Central memory CD8-positive, alpha-beta T cell (primary cell): ENCODE data around the gene PEX16.

ENCODE experiments used
- ATAC-seq: fragments of 150-1000 bp; cut with Tn5 transposase; replicated peaks from 2 replicates; pipeline ENCODE4 v1.10.0; 2022; ENCODE audit warnings: mild to moderate bottlenecking, moderate FRiP score, moderate number of reproducible peaks; ENCODE audit not compliant: poor library complexity, severe bottlenecking; ENCODE audit errors: extremely low read depth
- DNase-seq, 2 donors: peaks; one replicate each; pipeline ENCODE4 v3.0.0; 2021; ENCODE audit warnings: low spot score in 2 of 2
- H3K27ac Mint-ChIP-seq: one replicate; pipeline ENCODE4 v1.8.0; 2022; ENCODE audit warnings: low read depth, mild to moderate bottlenecking, moderate library complexity, mixed read lengths
- H3K27me3 Mint-ChIP-seq: one replicate; pipeline ENCODE4 v1.8.0; 2022; ENCODE audit warnings: mixed read lengths
- H3K36me3 Mint-ChIP-seq: one replicate; pipeline ENCODE4 v1.8.0; 2022; ENCODE audit warnings: mild to moderate bottlenecking, moderate library complexity, mixed read lengths; ENCODE audit not compliant: insufficient read depth
- H3K4me1 Mint-ChIP-seq: one replicate; pipeline ENCODE4 v1.8.0; 2022; ENCODE audit warnings: mixed read lengths
- H3K4me3 Mint-ChIP-seq: one replicate; pipeline ENCODE4 v1.8.0; 2022; ENCODE audit warnings: mild to moderate bottlenecking, moderate library complexity, mixed read lengths
- H3K9me3 Mint-ChIP-seq: one replicate; pipeline ENCODE4 v1.8.0; 2022; ENCODE audit warnings: mixed read lengths

The PEX16 gene

GRCh38 chr11:45937916-45938315 lies 20.2 kb upstream of the PEX16 start:
- ATAC-seq (no peak), DNase-seq (no peak)
- Mint-ChIP-seq H3K27me3 (no peaks in the 10 kb centered on the region), H3K36me3 (peaks cover 37% of the 10 kb centered on the region), H3K4me3 (no peak overlapping the region), H3K27ac (no peak overlapping the region), H3K4me1 (no peaks in the 10 kb centered on the region), H3K9me3 (no peaks in the 10 kb centered on the region)

GRCh38 chr11:45936511-45937054 lies 18.9 kb upstream of the PEX16 start:
- peaks cover 42% of the 10 kb centered on the region for H3K36me3 Mint-ChIP-seq
- H3K9me3 Mint-ChIP-seq: no peaks in the 10 kb centered on the region
- ATAC-seq (no peak), DNase-seq (no peak)
- H3K27me3 Mint-ChIP-seq: no peaks in the 10 kb centered on the region
- no peak overlapping the region for H3K4me3 Mint-ChIP-seq
- peaks cover 3% of the 10 kb centered on the region for H3K4me1 Mint-ChIP-seq
- H3K27ac Mint-ChIP-seq: peak overlapping the region; percentile 16

- H3K4me3 Mint-ChIP-seq: no peak overlapping the region
- DNase-seq: no peak
- H3K9me3 Mint-ChIP-seq: no peaks in the 10 kb centered on the region
- no peak for ATAC-seq
- H3K4me1 Mint-ChIP-seq: peaks cover 13% of the 10 kb centered on the region
- H3K27me3 Mint-ChIP-seq: no peaks in the 10 kb centered on the region
- H3K36me3 Mint-ChIP-seq: peaks cover 48% of the 10 kb centered on the region
- no peak overlapping the region for H3K27ac Mint-ChIP-seq
Measured at GRCh38 chr11:45935349-45936064, 17.8 kb upstream of the PEX16 start.

GRCh38 chr11:45934580-45935318 lies 17.1 kb upstream of the PEX16 start:
- DNase-seq (no peak), ATAC-seq (no peak)
- peaks cover 21% of the 10 kb centered on the region for H3K4me1 Mint-ChIP-seq
- no peaks in the 10 kb centered on the region for H3K27me3 Mint-ChIP-seq
- H3K9me3 Mint-ChIP-seq: no peaks in the 10 kb centered on the region
- H3K36me3 Mint-ChIP-seq: peaks cover 53% of the 10 kb centered on the region
- no peak overlapping the region for H3K27ac Mint-ChIP-seq
- H3K4me3 Mint-ChIP-seq: no peak overlapping the region

GRCh38 chr11:45933846-45934579 lies 16.3 kb upstream of the PEX16 start:
- peaks cover 26% of the 10 kb centered on the region for H3K4me1 Mint-ChIP-seq
- no peaks in the 10 kb centered on the region for H3K9me3 Mint-ChIP-seq
- no peaks in the 10 kb centered on the region for H3K27me3 Mint-ChIP-seq
- no peak for DNase-seq
- H3K36me3 Mint-ChIP-seq: peaks cover 53% of the 10 kb centered on the region
- no peak overlapping the region for H3K27ac Mint-ChIP-seq
- ATAC-seq: no peak
- H3K4me3 Mint-ChIP-seq: no peak overlapping the region

GRCh38 chr11:45933131-45933831 lies 15.6 kb upstream of the PEX16 start:
- DNase-seq: no peak
- H3K27me3 Mint-ChIP-seq: no peaks in the 10 kb centered on the region
- ATAC-seq: no peak
- no peak overlapping the region for H3K4me3 Mint-ChIP-seq
- H3K9me3 Mint-ChIP-seq: no peaks in the 10 kb centered on the region
- no peak overlapping the region for H3K27ac Mint-ChIP-seq
- H3K4me1 Mint-ChIP-seq: peaks cover 26% of the 10 kb centered on the region
- peaks cover 51% of the 10 kb centered on the region for H3K36me3 Mint-ChIP-seq

- Mint-ChIP-seq H3K36me3 (peaks cover 46% of the 10 kb centered on the region), H3K4me3 (peak overlapping the region; percentile 38), H3K27me3 (no peaks in the 10 kb centered on the region), H3K9me3 (no peaks in the 10 kb centered on the region), H3K4me1 (peaks cover 32% of the 10 kb centered on the region), H3K27ac (no peak overlapping the region)
- DNase-seq: no peak
- no peak for ATAC-seq
Measured at GRCh38 chr11:45932217-45932616, 14.5 kb upstream of the PEX16 start.

GRCh38 chr11:45931739-45932138 lies 14.1 kb upstream of the PEX16 start:
- H3K4me3 Mint-ChIP-seq: peak overlapping the region; percentile 38
- ATAC-seq (no peak), DNase-seq (no peak)
- H3K9me3 Mint-ChIP-seq: no peaks in the 10 kb centered on the region
- peaks cover 46% of the 10 kb centered on the region for H3K36me3 Mint-ChIP-seq
- no peaks in the 10 kb centered on the region for H3K27me3 Mint-ChIP-seq
- peak overlapping the region; percentile 91 for H3K27ac Mint-ChIP-seq
- H3K4me1 Mint-ChIP-seq: peaks cover 34% of the 10 kb centered on the region

GRCh38 chr11:45930951-45931570 lies 13.4 kb upstream of the PEX16 start:
- Mint-ChIP-seq H3K36me3 (peaks cover 44% of the 10 kb centered on the region), H3K9me3 (no peaks in the 10 kb centered on the region), H3K4me3 (peak overlapping the region; percentile 38), H3K4me1 (peaks cover 34% of the 10 kb centered on the region), H3K27me3 (no peaks in the 10 kb centered on the region), H3K27ac (peak overlapping the region; percentile 91)
- no peak for ATAC-seq
- no peak for DNase-seq

- Mint-ChIP-seq H3K4me1 (peaks cover 34% of the 10 kb centered on the region), H3K36me3 (peaks cover 39% of the 10 kb centered on the region), H3K27ac (peak overlapping the region; percentile 91), H3K4me3 (peak overlapping the region; percentile 79), H3K9me3 (no peaks in the 10 kb centered on the region), H3K27me3 (no peaks in the 10 kb centered on the region)
- peak; percentile 87 for ATAC-seq
- DNase-seq: peak; percentile 31 to 48
Measured at GRCh38 chr11:45930031-45930794, 12.5 kb upstream of the PEX16 start.

GRCh38 chr11:45929486-45930030 lies 11.9 kb upstream of the PEX16 start:
- no peak for ATAC-seq
- H3K27ac Mint-ChIP-seq: peak overlapping the region; percentile 91
- H3K4me3 Mint-ChIP-seq: peak overlapping the region; percentile 79
- peaks cover 32% of the 10 kb centered on the region for H3K36me3 Mint-ChIP-seq
- H3K27me3 Mint-ChIP-seq: no peaks in the 10 kb centered on the region
- peak in 1 of 2 donors; percentile 12 for DNase-seq
- H3K4me1 Mint-ChIP-seq: peaks cover 34% of the 10 kb centered on the region
- H3K9me3 Mint-ChIP-seq: no peaks in the 10 kb centered on the region
